ENCODE measurements around the gene NCAN.

NCAN gene

DNA sequence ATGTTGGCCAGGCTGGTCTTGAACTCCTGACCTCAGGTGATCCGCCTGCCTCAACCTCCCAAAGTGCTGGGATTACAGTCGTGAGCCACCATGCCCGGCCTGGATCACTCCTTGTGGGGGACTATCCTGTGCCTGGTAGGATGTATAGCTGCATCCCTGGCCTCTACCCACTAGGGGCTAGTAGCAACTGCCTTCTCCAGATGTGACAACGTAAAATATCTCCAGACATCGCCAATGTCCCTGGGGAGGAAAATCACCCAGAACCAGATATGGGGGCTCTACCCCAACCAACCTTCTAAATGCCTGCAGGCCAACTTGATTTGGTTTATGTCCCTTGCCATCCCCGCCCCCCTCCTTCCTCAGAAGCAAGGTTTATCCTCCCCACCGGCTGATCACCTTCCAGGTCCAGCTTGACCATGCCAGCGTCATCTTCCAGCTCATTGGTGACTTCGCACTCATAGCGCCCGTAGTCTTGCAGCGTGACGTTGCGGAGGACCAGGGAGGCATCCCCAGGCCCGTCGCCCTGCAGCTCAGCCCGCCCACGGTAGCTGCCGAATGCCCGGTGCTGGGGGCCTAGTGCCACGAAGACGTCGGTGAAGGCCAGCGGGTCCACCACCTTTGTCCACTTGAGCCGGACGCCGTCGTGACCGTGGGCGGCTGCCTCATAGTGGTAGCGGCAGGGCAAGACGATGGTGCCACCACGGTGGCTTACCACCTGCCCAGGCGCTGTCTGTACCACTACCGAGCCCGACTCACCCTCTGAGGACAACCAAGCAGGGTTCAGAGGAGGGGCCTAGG, 48.9 kb downstream of the NCAN start:
- no peak for DNase-seq (ENCODE audit: low spot score)

DNA sequence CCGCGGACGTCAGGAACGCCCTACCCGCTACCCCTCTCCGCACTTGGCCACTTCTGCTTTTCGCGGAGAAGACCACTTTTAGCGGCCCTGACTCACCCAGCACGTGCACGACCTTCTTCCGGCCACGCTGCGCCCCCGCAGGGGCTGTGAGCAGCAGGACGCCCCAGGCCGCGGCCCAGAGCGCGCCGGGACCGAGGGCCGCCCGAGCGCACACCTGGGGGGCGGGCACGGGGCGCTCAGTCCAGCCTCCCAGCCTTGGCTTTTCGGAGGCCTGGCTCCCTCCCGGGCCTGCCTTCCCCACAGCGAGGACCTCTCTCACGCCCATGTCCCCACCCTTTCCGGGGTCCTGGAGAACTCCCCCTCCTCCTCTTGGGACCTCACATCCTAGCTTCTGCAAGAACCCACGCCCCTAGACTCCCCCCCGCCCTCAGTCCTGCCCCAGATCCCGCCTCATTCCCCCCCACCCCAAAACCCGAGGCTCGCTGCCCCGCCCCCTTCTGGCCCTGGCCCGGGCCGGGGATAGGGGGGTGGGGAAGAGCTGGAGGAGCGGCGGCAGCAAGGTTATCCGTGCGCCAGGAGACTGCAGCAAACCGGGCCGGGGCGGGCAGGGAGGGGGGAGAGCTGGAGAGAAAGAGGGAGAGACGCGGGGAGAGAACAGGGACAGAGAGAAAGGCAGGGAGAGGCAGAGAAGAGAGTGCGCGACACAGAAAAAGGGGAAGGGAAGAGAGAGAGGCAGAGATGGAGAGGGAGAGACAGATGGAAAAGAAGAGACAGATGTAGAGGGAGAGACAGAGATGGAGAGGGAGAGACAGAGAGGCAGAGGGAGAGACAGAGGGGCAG, 49.8 kb downstream of the NCAN start:
- peak; percentile 87 for DNase-seq (ENCODE audit: low spot score)

DNA sequence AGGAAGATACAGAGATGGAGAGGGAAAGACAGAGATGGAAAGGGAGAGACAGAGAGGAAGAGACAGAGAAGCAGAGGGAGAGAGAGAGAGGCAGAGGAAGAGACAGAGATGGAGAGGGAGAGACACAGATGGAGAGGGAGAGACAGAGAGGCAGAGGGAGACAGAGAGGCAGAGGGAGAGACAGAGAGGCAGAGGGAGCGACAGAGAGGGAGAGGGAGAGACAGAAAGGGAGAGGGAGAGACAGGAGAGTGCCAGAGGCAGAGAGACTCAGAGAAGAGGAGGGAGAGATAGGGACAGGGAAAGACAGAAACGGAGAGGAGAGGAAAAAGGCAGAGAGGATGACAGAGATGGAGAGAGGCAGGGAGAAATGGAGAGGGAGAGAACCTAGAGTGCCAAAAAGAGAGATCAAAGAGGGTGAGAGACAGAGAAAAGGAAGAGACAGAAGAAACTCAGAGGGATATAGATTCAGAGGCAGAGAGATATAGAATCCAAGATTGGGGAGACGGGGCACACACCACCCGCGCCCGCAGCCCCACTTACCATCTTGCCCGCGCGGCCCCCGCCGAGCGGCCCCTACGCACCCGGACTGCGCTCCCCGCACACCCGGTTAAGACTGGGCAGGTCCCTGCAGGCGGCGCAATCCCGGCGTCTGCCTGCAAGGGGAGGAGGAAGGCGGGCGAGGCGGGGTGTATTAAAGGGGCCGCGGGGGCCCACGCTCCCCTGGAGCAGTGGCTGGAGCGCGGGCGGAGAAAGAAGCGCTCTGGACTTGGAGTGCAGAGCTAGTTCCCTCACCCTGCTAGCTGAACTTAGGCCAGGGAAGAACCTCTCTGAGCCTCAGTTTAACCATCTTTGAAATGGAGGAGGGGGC, 50.7 kb downstream of the NCAN start:
- peak; percentile 81 for DNase-seq (ENCODE audit: low spot score)

DNA sequence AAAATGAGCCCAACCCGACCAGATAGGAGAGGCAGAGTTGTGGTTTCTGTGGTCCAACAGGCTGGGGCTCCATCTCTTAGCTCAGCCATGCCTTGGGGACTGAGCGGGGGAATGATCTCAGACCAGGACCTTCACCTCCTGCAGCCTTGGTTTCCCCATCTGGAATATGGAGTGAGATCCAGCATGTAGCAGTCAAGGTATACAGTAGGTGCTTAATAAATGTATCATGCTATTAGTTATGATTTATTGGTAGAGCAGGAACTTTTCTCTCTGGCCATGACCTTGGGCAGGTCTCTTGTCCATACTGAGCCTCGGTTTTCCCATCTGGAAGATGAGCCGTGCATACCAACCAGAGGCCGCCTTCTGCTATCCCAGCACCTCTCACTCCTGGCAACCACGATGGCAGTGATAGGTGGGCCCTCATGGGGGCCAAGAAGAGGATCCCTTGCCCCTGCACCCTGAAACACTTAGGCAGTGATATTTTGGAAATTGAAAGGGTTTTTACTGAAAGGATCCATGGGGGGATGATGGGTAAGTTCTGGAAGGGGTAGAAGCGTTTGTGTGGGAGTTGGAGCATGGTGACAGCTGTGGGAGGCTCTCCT, 52.2 kb downstream of the NCAN start:
- no peak for DNase-seq (ENCODE audit: low spot score)

DNA sequence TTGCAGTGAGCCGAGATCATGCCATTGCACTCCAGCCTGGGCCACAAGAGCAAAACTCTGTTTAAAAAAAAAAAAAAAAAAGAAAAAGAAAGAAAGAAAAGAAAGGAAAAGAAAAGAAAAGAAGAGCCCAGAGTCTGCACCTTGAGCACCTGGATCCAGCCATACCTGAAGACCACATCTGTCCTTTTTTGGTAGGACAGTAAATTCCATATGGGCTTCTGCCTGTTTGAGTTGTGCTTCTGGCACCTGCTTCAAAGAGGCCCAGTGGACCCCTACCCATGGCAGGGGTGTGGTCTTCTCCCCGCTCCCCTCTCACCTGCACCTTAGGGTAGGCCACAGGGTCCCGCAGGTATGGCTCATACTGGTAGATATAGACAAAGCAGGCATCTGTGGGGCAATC, 55.5 kb downstream of the NCAN start:
- no peak for DNase-seq (ENCODE audit: low spot score)

DNA sequence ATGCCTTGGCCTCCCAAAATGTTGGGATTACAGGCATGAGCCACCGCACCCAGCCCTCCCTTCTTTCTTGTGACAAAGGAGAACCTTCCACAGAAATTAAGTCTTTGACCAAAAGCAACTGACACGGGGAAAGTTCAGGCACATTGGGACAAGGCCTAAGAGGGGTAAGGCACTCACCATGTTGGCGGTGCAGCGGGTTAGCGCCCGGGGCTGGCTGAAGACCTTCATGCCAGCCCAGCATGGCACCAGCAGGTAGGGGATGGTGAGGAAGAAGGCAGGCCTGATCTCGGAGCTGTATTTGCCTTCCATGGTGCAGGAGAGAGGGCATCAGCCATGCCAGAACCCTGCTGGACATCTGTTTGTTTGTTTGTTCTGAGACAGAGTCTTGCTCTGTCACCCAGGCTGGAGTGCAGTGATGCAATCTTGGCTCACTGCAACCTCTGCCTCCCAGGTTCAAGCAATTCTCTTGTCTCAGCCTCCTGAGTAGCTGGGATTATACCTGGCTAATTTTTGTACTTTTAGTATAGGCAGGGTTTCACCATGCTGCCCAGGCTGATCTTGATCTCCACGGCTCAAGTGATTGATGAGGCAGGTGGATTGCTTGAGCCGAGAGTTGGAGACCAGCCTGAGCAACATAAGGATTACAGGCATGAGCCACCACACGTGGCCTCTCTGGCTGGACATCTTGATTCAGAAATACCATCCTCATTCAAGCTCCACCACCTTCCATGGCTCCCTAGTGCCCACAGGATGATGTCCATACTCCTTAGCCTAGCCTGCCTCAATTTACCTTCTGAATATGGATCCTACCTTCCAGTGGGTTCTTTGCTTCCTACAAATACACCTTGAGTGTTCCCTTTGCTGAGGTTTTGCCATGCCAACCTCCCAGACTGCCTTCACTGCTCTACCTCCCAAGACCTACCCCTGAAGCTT, 57.0 kb downstream of the NCAN start:
- no peak for DNase-seq (ENCODE audit: low spot score)

DNA sequence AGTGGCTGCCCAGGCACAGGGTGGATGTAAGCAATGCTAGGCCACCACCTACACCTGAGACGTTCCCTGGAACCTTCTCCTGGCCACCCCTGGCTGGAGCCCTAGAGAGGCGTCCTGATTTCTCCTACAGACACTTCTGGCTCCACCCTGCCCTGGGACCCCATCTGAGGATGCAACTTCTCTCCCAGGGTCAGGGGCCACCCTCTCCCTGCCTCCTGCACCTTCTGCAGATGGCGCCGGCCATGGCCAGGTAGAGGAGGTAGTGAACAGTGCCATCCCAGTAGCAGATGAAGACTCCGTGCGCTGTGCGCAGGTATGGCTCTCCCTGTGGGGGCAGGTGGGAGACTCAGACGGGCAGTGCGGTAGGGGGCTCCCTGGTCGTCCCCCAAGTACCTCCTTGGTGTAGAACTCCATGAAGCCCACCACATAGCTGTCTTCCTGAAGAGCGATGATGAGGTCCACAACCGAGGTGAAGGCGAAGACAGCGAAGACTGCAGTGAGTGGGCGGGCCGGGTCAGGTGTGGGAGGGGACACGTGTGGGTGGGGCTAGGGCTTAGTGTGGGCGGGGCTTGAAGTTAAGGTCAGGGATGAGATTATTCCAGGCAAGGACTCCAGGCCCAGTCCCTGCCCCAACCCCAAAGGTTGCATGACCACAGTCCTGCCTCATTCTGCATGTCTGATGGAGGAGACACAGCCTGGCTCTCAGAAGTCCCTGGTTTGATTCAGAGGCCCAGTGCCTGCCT, 58.4 kb downstream of the NCAN start:
- DNase-seq (ENCODE audit: low spot score), result peak; percentile 80

DNA sequence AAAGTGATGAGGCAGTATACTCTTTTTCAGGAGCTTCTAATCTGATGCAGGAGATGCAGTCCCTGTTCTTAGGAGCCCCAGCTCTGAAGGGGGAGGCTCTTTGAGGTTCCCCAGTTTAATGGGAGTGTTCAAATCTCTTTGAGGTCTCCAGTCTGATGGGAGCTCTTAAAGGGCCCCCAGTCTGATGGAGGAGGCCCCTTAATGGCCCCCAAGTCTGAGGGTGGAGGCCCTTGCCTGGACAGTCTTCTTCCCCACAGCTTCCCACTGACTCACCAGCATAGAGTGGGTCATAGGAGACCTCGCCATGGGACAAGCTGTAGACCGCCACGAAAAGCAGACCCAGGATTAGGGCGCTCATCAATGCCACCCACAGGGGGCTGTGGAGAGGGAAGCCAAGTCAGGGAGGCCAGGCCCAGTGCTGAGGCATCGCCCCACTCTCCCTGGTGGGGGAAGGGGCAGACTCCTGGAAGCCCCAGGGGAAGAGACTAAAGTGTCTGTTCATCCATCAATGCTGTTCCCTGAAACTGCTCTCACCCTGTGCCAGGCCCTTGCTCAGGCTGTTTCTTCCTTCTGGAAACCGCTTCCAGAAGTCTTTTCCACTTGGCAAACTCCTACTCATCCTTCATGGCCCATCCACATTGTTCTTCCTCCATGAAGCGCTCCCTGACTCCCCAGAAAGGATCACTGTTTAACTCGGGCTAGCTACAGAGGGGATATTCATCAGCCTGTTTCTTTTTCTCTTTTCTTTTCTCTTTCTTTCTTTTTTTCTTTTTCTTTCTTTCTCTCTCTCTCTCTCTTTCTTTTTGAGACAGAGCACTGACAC, 59.2 kb downstream of the NCAN start:
- no peak for DNase-seq (ENCODE audit: low spot score)

DNA sequence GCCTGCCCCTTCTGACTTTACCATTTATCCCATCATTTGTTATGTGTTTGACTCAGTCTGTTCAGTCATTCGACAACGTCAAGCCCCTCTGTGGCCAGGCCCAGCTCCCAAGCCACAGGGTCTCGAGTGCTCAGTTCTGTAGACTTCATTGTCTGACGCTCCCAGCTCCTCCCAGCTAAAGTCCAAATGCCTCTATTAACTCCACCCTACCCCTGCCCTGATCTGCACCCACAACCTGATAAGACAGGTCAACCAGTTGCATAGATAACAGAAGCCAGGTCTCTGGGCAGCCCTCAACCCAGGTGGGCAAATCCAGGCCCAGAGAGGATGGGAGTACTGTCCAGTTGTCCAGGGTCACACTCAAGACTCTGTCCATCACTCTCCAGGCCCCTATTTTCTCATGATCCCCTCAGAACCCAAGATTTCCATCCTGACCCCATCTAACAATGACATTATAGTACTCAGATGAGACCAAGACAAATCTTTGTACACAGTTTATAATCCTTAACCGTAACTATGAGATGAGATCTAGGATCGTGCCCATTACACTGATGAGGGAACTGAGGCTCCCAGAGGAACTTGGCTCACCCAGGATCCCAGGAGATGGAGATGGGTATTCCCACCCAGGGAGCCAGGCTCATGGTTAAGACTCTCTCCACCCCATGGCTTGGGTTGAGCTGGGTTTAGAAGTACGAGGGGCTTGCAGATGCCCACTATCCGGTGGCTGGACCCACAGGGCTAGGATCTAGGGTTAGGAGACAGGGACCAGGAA, 60.3 kb downstream of the NCAN start:
- no peak for DNase-seq (ENCODE audit: low spot score)

DNA sequence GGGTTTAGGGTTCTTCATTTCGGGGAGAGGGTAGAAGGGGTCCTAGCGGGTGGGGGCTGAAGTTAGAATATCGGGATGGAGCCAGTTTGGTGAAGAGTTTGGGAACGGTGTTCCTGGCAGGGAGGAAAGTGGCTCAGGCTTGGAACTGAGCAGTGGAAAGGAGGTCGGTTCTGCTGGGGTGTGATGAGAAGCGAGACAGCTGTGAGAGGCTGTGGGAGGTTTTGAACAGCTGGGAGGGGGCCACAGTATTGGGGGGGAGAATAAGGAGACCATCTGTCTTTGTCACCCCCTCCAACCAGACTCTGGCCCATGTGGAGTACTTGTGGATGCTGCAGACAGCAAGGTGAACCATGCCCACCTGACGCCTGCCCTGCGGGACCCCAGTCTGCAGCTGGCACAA, 62.4 kb downstream of the NCAN start:
- no peak for DNase-seq (ENCODE audit: low spot score)

DNA sequence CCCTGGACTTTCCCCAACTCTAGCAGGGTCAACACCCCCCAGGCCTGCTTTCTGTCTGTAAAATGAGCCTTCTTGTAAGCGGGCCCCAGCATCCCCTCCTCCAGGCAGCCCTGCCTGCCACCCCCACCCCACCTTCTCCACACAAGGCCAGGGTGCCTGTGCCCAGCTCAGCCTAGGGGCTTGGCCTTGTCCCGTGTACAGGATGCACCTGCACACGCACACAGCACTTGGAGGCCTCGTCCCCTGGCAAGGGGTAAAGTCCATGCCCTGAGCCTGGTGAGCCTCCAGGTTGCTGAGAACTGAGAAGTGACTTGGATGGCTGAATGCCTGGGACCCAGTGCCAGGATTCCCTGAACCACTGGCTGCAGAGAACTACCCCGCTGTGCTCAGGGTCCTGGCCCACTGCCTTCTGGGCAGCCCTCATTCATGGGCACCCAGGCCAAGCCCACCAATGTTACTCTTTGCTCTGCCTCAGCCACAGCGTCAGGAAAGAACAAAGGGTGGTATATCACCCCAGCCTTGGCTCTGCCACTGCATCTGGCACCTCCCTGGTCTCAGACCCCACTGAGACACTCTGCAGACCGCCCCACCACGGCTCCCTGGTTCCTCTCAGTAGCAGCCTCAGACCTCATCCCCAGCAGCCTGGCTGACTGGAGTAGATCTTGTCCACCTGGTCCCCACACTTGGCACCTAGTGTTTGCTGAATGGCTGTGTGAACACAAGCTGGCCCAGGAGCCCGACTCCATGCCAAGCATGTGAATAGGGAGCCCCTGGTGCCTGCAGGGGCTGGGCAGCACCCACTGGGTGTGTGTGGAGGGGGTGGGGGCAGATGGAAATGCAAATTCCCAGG, 63.2 kb downstream of the NCAN start:
- peak; percentile 8 for DNase-seq (ENCODE audit: low spot score)

DNA sequence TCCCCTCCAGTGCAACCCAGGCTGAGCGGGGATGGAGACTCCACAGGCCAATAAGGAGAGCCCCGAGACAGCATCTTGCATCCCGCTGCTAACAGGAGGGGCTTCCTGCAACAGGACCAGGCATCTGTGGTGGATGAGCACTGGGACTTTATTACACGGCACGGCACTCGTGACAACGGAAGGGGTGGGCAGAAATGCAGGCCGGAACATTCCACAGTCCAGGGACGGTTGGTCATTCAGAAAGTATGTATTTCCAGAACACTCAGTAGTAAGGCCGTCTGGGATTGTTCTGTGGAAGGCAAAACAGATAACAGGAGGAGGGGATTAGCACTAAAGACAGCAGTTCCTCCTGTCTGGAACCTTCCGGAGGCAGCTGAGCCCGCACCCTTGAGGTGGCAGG, 64.6 kb downstream of the NCAN start:
- peak; percentile 2 for DNase-seq (ENCODE audit: low spot score)

DNA sequence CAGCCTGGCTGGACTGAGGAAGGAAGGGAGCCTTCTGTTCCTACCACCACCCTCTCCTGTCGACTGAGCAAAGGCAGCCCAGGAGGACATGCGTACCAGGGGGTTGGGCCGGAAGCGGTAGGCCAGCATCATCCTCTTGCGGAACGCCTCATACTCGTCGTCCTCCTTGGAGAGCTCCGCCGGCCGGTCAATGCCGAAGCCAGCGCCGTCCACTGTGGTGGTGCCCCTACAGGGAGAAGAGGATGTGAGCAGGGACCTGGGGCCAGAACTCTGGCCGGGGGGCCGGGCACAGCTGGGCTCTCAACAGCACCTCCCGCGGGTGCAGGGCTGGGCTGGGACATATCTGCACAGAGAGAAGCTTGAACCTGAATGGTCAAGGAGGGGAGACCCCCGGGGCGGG, 65.1 kb downstream of the NCAN start:
- peak; percentile 21 for DNase-seq (ENCODE audit: low spot score)

DNA sequence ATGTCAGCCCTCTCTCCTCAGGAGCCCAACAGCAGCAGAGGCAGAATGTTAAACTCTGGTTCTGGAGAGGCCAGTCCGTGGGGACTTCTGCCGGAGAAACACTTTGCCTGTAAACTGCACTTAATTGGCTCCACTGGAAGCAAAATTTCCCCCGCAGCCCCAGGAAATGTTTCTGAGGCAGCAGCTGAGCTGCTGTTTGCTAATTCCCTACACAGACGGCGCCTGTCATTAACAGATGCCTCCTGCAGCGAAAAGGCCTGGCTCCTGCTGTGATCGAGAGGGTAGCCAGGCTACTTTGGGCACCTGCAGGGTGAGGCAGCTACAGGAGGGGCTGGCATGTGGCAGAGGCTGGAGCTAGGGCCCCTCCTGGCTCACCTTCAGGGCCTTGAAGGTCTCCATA, 66.6 kb downstream of the NCAN start:
- DNase-seq (ENCODE audit: low spot score), result no peak

DNA sequence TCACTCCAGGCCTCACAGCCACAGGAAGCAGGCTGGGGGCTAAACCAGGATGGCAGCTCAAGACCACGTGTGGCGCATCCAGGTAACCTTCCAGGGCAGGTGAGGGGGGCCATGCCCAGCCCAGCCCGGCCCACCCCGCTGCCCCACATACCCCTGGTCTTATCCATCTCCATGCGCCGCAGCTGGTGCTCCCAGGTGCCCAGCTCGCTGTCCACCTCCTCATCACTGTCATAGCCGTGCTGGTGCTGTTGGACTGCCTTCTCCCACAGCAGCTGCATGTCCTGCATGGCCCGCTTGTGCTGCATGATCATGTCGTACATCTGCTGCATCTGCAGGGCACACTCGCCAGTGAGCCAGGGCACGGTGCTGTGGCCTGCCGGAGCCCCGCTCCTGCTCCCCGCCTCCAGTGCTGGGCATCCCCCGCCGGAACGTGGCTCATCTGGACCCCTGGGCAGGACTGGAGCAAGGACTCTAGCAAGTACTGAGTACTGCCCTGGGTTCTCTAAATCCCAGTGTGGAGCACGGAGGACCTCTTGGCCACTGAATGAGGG, 67.4 kb downstream of the NCAN start:
- DNase-seq (ENCODE audit: low spot score), result no peak

DNA sequence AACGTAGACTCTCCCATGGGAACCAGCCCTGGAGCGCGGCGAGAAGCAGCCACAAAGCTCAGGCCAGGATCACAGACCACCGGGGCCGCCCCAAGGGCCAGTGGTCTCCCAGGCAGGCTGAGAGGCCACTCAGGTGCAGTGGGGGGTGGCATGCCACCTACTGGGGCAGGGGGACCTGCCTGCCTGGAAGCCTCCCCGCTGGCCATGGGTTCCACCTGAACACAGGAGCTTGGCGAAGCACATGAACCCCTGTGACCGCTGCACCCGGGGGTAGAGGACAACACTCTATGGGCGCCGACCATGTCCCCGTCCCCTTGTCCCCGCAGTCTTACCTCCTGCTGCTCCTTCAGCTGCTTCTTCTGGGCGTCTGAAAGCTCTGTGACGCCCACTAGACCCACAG, 68.1 kb downstream of the NCAN start:
- DNase-seq (ENCODE audit: low spot score), result no peak

DNA sequence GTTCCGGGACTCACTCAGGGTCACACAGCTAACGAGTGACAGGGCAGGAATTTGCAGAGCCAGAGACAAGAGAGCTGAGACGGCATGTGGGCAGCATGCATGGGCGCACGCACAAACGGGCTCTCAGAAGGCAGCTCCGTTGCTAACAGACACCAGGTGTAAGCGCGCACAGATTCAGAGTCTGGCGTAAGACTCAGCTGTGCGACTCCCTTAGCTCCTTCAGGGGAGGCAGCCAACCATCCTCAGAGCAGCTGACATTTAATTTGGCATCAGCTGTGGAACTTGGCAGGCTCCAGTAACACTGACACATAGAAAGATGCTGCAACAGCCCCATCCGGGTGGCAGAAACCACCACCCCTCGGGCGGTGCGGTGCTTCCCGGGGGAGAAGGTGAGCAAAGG, 68.8 kb downstream of the NCAN start:
- no peak for DNase-seq (ENCODE audit: low spot score)
